Stimulated activated naive CD4-positive, alpha-beta T cell (primary cell): ENCODE data around the gene CDC42SE1.

ENCODE experiments used
- DNase-seq, 6 experiments: peaks; one replicate each; lab custom pipeline; 2025; lab: John Stamatoyannopoulos, UW

The CDC42SE1 gene

DNA sequence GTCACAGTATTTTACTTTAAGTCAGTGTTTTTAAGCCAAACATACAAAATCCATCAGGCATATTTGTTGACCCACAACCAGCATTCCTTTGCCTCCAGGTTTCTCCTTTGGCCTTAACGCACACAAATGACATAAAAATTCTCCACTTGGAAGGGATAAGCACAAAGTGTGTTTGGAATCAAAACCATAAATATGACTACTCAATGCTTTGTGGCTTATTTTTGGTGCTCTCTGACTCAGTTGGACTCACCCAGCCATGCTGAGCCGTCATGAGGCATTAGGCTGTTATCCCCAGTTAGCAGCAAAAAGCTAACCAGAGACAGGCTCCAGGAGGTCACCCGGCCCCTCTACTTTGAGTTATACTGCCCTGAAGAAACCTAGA lies 50.2 kb downstream of the CDC42SE1 start:
- DNase-seq = no peak

DNA sequence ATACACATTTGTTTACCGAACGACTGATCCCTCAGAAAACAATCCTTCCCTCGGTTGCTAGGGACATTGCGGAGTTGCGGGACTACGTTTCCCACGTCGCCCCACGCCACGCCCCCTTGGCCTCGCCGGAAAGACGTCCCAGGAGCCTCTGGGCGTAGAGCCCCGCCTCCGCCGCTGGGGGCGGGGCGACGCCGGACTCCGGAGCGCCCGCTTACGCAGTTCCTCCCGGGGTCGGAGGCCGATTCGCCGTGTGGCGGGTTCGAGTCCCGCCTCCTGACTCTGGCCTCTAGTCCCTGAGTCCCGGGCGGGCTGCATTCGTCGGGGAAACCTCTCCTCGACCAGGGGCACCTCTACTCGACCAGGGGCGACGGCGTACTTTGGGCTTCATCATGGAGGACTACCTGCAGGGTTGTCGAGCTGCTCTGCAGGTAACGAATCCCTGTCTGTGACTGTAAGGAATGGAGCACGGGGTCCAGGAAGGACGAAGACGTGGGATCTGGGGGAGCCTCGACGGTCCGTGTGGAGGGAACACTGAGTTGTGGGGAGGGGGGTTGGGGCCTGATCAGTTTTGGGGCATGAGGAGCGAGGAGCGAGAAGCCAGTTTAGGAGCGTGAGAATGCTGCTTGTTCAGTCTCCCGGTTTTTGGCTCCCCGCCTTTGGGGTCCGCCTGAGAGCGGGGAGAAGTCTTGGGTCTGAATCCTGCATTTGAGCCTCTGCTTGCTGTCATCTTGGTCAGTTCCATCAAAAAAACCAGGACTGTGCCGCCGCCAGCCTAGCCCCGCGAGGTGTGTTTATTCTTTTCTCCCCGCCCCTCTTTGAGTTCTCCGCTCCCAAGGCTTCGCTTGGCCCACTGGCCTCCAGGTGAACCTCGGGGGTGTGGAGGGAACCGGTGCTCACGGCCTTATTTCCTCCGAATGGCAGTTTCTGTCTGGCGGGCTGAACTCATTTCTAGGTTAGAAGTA lies 50.9 kb downstream of the CDC42SE1 start, which contains the start of gene PRUNE1:
Gene PRUNE1 (plus strand): TSS at position 206 of the 962 bp plus-strand sequence. CDS start 184 bp downstream, at position 390.
- DNase-seq = peak; percentile 87 to 96 (median 91)

DNA sequence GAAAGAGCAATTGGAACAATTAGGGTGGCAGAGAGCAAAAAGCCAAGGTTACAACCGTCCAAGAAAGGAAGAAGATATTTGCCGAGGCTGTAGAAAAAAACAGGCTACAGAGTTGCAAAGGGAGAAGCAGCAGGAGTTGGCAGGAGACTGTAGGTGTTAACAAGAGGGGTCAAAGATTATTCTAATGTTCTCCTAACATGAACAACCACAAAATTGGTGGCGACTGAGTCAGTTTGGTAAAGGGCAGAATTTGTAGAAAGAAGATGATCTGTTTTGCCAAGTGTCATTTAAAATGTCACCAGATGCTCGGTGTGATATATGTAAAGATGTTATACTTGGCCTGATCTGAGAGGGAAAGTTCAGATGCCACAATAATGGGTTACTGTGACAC lies 51.6 kb downstream of the CDC42SE1 start:
- no peak for DNase-seq

DNA sequence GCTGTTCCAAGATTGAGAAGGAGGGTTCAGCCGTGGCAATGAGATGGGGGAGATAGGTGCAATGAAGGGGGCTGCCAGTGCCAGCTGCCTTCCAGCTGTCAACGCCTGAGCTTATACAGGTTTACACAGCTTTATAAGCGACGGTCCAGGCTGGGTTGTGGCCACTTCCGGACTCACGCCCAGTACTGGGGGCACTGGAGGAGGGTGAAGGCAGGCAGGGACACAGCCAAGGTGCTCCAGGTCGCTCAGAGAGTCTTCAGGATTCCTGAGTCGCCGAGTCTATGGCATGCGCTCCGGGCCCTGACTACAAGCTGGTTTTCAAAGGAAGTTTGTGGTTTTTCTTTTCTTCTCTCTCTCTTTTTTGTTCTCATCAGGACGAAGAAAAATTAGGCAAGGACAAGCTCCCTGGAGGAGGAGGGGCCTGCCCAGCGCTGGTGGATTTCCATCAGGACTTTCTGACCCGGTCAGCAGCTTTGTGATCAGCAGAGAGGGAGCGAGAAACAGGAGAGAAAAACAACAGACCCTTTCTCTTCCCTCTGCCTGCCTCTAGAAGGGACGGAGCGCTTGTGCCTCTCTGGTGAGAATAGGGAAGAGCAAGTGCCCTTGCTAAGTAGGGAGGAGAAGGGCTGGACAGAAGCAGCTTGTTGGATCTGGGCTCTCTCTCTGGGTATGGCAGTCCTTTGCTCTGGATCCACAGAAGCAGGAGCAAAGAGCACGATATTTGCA lies 52.9 kb downstream of the CDC42SE1 start, which contains the start of gene MINDY1:
Gene MINDY1 (minus strand): TSS at position 576 of the 726 bp plus-strand sequence. CDS start 4,285 bp downstream, outside the sequence.
- peak in 3 of 6 experiments; percentile 17 to 40 (median 24) for DNase-seq

DNA sequence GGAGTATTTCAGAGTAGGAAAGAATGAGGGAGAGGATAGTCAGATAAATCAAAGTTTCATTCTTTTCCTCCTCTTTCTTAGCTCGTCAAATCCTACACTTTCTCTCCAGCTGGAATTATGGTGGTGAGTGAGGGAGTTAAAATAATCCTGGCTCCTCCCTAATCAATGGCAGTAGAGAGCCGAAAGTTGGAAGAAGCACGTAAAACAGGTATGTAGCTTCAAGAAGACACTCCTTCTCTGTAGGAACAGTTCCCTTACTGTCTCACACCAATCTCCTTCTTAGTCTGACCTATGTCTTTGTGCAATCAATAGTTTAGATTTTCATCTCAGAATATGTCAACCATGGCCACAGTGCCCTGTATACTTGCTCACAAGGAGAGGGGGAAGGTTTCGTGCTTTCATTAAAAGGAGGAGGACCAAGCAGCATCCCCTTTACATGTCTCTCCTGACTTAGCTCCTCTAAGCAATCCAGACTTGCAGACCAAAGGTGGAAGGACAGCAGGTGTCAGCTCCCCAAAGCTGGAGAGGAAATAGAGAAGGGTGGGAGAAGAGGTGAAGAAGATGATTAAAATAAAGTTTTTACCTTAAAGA lies 53.6 kb downstream of the CDC42SE1 start:
- no peak for DNase-seq

DNA sequence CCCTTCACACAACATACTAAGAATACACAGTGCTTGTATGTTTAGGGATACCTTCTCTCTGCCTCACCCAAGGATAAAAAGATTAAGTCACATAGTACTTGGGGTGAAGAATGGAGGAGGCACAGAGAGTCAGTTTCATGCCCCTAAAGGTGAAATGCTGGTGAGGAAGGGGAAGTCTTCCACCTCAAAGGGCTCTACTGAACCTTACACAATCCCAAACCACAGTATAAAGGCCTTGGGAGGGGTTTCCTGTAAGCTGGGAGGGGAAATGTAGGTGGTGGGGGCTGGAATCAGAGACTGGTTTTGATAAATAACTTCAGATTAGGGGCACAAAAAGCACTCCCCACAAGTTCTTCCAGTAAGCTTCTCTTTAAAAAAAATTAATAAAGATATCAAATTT lies 56.2 kb downstream of the CDC42SE1 start:
- DNase-seq = peak in 2 of 6 experiments; percentile 12 to 17

DNA sequence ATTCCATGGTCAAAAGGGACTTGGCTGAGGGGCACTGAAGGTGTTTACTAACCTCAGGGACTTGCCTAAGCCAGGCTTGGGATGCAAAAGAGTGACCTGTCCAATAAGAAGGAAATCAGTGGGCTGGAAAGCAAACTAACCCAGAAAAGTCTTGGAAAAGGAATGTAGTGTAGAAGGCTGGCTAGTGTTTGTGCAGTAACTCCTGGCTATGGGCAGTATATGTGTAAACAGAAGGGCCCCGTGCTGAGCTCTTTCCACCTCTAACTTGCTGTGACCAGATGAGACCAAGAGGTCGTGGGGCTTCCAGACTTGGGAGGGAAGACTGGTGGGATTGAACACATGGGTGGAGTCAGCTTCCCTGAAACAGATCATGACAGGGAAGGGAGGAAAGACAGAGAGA lies 56.8 kb downstream of the CDC42SE1 start:
- no peak for DNase-seq

DNA sequence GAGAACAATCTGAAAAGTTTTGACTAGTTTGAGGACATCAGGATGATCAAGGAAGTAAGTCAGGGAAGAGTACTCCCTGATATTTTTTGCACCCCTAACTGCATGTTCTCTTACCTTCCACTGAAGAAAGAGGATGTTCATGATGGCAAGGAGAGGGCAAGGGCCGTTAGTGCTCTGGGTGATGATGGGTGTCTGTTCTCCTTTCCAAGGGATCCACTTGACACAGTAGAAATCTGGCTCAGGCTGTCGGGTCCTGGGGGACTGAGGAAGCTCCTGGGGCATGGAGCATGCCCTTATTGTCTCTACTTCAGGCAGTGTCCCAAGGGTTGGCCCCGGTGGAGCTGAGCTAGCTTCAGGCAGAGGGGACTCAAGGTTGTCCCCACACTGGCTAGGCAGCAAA lies 57.4 kb downstream of the CDC42SE1 start:
- DNase-seq = no peak

DNA sequence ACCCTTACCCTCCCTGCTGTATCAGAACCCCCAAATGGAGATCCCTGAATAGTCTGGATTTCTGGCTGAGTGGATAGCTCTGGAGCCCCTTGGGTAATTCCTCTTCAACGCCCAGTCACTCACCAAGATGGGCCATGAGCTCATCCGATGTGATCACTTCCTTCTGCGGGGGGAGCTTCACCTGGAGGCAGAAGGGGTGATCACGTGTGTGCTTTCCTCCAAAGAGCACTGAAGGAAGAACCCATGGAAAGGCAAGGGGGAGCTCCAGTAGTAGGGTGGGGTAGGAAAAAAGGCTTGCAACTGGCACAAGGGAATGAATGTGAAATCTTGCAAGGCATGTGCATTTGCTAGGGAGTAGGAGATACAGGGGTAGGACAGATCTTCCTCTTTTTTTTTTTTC lies 57.8 kb downstream of the CDC42SE1 start:
- no peak for DNase-seq
